ENCODE results near the gene PCMT1. TPM values are rescaled to one million over a fixed set of nuclear protein-coding genes. Genes with fewer than 3 reads are reported as not detected.
A peak's percentile ranks its signal among the peaks of the same experiment; 100 is the strongest.

PCMT1 gene
- total RNA-seq: 105 TPM

GRCh38 chr6:149749594-149750135, at the start of gene PCMT1:
TSS of gene PCMT1 (plus strand) at chr6:149749741. CDS start at chr6:149749902, 161 bp downstream.
- H3K27ac ChIP-seq: peak within 1 kb of the TSS; percentile 87
- H3K9me3 ChIP-seq: no peaks in the 10 kb centered on the region
- TF ChIP-seq POLR2A (IDR thresholded peaks at IDR 0.05) (peak in 1 of 2 donors; percentile 48), POLR2AphosphoS5 (IDR thresholded peaks at IDR 0.05; ENCODE audit: insufficient read depth in 1 of 2, low read depth in 1 of 2) (peak in 1 of 2 donors; percentile 89), CTCF (IDR thresholded peaks at IDR 0.05) (no peak)
- DNase-seq (ENCODE audit: extremely low spot score in 2 of 2): peak; percentile 88 to 97
- intact Hi-C loops (cut with DNase I): no loop called here
- no peaks in the 10 kb centered on the region for H3K27me3 ChIP-seq
- H3K4me3 ChIP-seq: peak within 1 kb of the TSS; percentile 84 to 88
- no peaks in the 10 kb centered on the region for H3K36me3 ChIP-seq
- peaks cover 42% of the 10 kb centered on the region for H3K4me1 ChIP-seq

GRCh38 chr6:149701714-149702113, 47.8 kb upstream of the PCMT1 start:
- Histone ChIP-seq H3K9me3 (no peaks in the 10 kb centered on the region), H3K27me3 (no peaks in the 10 kb centered on the region), H3K4me3 (no peak overlapping the region), H3K36me3 (no peaks in the 10 kb centered on the region), H3K4me1 (peaks cover 66% of the 10 kb centered on the region), H3K27ac (no peak overlapping the region)
- DNase-seq (ENCODE audit: extremely low spot score in 2 of 2): no peak
- intact Hi-C loops (cut with DNase I): no loop called here
- no peak for TF ChIP-seq POLR2A (IDR thresholded peaks at IDR 0.05)
- TF ChIP-seq CTCF (IDR thresholded peaks at IDR 0.05): no peak
- no peak for TF ChIP-seq POLR2AphosphoS5 (IDR thresholded peaks at IDR 0.05; ENCODE audit: insufficient read depth in 1 of 2, low read depth in 1 of 2)

GRCh38 chr6:149711711-149712110, 37.8 kb upstream of the PCMT1 start:
- H3K4me1 ChIP-seq: peaks cover 66% of the 10 kb centered on the region
- intact Hi-C loops (cut with DNase I): no loop called here

GRCh38 chr6:149714442-149714841, 35.1 kb upstream of the PCMT1 start:
- H3K4me1 ChIP-seq: peaks cover 56% of the 10 kb centered on the region
- H3K27ac ChIP-seq: no peak overlapping the region
- intact Hi-C loops (cut with DNase I): no loop called here
- DNase-seq (ENCODE audit: extremely low spot score in 2 of 2): no peak
- TF ChIP-seq POLR2AphosphoS5 (IDR thresholded peaks at IDR 0.05; ENCODE audit: insufficient read depth in 1 of 2, low read depth in 1 of 2): no peak
- TF ChIP-seq POLR2A (IDR thresholded peaks at IDR 0.05): no peak
- no peak for TF ChIP-seq CTCF (IDR thresholded peaks at IDR 0.05)
- H3K9me3 ChIP-seq: no peaks in the 10 kb centered on the region
- H3K4me3 ChIP-seq: no peak overlapping the region
- H3K27me3 ChIP-seq: no peaks in the 10 kb centered on the region
- no peaks in the 10 kb centered on the region for H3K36me3 ChIP-seq

More at GRCh38 chr6:149711711-149712110, 37.8 kb upstream of the PCMT1 start:
- Histone ChIP-seq H3K36me3 (no peaks in the 10 kb centered on the region), H3K9me3 (no peaks in the 10 kb centered on the region), H3K27ac (no peak overlapping the region), H3K4me3 (no peak overlapping the region), H3K27me3 (no peaks in the 10 kb centered on the region)
- TF ChIP-seq POLR2AphosphoS5 (IDR thresholded peaks at IDR 0.05; ENCODE audit: insufficient read depth in 1 of 2, low read depth in 1 of 2) (no peak), POLR2A (IDR thresholded peaks at IDR 0.05) (no peak), CTCF (IDR thresholded peaks at IDR 0.05) (no peak)
- no peak for DNase-seq (ENCODE audit: extremely low spot score in 2 of 2)

- no peaks in the 10 kb centered on the region for H3K9me3 ChIP-seq
- H3K27ac ChIP-seq: peak overlapping the region; percentile 95
- intact Hi-C loops (cut with DNase I): no loop called here
- H3K36me3 ChIP-seq: no peaks in the 10 kb centered on the region
- H3K4me3 ChIP-seq: peak overlapping the region; percentile 54 to 68
- peaks cover 37% of the 10 kb centered on the region for H3K4me1 ChIP-seq
- DNase-seq (ENCODE audit: extremely low spot score in 2 of 2): no peak
- TF ChIP-seq POLR2AphosphoS5 (IDR thresholded peaks at IDR 0.05; ENCODE audit: insufficient read depth in 1 of 2, low read depth in 1 of 2) (no peak), POLR2A (IDR thresholded peaks at IDR 0.05) (no peak), CTCF (IDR thresholded peaks at IDR 0.05) (no peak)
- no peaks in the 10 kb centered on the region for H3K27me3 ChIP-seq
Observed at GRCh38 chr6:149716181-149716963, 33.2 kb upstream of the PCMT1 start.
